SKM-1 treated with dmso at 0.1 percent for 144 hours (cell line): ENCODE measurements around the gene MEI1.
"Not testable (repeated sequence)": the region's sequence is repeated elsewhere in the genome, so short reads cannot be mapped to it uniquely, and the experiment has no call there.

Experiments used
- DNase-seq: peaks from one replicate; lab custom pipeline; 2025; ENCODE audit not compliant: unreplicated experiment; lab: John Stamatoyannopoulos, UW

MEI1 gene

DNA sequence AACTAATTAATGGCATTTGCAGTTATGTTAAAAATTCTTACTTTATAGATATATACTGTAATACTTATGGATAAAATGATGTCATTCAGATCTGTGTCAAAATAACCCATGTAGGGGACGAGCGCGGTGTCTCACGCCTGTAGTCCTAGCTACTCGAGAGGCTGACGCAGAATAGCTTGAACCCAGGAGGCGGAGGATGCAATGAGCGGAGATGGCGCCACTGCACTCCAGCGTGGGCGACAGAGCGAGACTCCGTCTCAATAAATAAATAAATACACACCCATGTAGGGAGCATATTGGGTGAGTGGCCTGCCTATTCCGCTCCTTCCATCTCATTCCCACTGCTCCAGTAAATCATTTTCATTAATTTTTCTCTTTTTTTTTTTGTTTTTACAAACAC is 17.7 kb upstream of the MEI1 start:
- no peak for DNase-seq

DNA sequence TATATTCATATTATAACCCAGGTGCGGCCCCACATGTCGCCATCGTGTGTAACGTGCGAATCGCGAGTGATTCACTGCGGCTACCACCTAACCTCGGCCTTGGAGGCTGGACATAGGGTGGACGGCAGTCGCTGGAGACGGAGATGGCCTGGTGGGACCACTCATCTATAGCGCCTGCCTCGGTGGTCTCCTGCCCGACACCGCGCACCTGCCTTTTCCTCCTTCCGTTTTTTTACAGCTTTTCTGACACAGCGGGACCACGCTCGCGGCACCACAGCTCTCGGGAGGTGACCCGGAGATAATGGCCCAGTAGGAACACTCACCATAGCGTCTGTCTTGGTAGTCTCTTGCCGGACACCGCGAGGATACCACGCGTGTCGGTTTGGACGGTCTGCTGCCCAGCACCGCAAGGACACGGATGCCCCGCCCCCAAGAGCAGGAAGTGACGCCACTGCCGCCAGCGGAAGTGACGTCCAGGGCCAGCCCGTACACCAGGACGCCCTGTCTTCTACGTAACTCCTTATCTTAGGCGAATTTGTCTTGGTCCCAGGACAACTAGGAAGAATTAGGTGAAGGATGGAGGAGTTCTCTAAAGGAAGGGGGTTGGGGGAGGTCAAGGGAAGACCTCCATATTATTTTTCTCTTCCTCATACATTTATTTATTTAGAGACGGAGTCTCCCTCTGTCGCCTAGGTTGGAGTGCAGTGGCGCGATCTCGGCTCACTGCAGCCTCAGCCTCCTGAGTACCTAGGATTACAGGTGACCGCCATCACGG is 17.1 kb upstream of the MEI1 start:
- peak; percentile 46 for DNase-seq

DNA sequence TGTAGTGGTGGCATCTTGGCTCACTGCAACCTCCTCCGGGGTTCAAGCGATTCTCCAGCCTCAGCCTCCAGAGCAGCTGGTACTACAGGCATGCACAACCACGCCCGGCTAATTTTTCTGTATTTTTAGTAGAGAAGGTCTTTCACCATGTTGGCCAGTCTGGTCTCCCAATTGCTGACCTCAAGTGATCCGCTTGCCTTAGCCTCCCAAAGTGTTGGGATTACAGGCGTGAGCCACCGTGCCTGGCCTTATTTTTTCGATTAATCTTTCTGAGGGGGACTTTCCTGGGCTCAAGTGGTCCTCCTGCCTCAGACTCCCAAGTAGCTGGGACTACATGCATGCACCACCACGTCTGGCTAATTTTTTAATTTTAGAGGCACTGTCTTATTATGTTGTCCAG is 16.3 kb upstream of the MEI1 start:
- DNase-seq, result no peak

DNA sequence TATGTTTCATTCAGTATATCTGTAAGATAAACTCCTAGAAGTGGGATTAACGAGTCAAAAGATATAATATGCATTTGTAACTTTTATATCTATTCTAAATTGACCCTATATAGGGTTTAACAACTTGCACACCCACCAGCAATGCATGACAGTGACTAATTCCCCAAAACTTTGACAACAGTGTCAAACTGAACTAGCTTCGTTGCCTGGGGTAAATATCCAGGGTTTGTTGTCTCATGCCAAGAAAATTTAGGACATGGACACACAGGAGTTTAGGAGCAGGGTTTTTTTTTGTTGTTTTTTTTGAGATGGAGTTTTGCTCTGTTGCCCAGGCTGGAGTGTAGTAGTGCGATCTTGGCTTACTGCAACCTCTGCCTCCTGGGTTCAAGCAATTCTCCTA is 15.7 kb upstream of the MEI1 start:
- DNase-seq, result no peak

DNA sequence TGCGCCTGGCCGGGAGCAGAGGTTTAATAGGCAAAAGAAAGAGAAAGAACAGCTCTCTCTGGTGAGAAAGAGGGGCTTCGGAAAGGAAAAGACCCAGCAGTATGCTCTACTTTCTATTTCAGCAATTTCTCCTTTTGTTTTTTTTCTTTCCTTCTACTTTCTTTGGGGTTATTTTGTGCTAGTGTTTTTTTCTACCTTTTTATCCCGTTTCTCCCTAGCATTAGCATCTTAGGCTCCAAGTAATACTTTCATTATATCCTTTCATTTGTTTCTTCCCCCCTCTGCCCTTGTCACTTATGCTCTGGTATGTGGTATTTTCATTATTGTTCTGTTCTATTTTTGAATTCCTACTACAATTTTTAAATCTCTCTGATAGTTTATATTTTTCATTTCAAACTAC is 15.1 kb upstream of the MEI1 start:
- DNase-seq, result no peak

DNA sequence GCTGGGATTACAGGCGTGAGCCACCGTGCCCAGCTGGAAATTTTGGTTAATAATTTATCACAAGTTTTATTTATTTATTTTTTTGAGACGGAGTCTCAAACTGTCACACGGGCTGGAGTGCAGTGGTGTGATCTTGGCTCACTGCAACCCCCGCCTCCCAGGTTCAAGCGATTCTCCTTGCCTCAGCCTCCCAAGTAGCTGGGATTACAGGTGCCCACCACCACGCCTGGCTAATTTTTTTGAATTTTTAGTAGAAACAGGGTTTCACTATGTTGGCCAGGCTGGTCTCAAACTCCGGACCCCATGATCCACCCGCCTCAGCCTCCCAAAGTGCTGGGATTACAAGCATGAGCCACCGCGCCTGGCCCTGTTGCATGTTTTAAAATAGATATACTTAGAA is 12.4 kb upstream of the MEI1 start:
- not testable (repeated sequence) for DNase-seq

DNA sequence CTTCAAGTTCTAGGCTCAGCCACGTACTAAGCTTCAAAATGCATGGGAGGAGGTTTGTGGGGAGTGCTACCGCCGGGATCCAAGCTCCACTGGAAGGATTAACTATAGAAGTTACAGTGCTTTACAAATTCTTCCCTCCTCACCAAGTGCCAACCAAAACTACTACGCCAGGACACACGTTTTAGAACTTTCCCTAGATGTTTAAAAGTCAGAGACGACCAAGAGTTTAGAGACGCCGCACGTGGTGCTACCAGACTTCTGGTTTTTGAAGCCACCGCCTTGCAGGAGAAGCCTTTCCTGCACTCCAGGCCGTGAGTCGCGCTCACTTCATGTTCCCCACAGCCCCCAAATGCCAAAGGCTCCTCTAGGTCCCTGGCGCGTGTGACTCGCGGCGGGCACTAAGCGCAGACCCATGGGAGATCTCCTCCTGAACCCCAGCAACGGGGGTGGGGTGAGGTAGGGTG is 11.4 kb upstream of the MEI1 start:
- DNase-seq, result no peak

DNA sequence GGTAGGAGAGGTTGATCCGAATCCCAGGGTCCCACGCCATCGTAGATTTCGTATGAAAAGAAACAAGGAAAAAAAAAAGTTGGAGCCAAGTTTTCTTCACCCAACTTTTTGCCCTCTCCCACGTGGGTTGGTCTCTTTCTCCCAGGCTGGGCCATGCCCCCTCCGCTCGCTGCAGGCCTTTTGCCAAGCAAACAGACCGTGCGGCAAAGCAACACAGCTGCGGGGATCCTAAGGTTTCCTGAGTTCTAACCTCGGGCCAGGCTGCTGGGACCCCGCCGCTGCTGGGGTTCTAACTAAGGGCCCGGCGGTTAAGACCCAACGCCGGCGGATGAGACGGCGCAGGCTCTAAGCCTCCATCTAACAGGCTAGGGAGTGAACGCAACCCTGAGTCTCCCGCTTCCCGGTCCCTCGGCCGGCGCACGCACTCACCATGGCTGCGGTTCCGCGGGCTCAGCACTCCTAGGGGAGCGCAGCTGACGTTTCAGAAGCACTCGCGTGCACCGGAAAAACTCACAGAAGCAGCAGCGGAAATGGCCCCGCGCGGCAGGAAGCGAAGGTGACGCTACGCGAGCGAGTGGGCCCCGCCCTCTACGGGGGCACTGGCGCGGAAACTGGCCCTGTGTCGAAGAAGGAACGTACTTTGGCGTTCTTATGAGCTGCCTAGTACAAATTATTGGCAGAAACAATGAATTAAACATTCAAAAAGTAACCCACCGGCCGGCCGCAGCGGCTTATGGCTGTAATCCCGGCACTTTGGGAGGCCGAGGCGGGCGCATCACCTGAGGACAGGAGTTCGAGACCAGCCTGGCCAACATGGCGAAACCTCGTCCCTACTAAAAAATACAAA is 10.7 kb upstream of the MEI1 start, which contains the start of gene SNU13:
Gene SNU13 (minus strand): TSS at position 503 of the 847 bp plus-strand sequence. CDS start 71 bp downstream, at position 432.
- DNase-seq, result peak; percentile 96

DNA sequence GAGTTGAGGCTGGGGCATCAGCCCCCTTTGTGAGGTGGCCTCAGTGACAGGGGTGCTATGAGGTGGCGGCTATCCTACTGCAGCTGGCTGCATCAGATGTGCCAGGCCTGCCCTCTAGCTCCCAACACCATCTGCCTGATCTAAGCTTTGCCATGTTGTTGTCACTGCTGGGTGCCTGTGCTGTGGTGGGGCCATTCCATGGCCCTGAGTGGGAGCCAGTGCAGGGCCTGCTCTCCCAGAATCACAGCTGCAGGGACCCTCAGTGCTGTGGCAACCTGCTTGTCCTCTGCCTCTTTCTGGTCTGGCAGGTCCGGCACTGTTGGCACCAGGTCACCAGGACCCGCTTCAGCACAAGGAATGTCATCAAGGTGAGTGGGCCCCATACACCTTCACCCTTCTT is 8.8 kb upstream of the MEI1 start:
- no peak for DNase-seq

DNA sequence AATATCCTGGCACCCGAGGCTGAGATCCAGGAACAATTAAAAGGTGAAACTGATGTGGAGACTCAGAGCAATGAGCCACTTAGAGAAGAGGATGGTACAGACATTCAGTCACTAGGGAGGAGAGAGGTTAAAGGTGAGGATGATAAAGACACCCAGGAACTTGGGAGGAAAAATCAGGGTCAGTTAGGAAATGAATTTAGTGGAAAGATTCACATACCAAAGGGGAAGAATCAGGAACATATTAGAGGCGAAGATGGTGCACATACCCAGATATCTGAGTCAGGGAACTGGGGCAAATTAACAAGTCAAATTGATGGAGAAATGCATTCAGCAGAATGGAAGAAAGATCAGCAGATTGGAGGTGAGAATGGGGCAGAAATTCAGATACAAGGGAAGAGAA is 4.1 kb upstream of the MEI1 start:
- DNase-seq, result no peak

DNA sequence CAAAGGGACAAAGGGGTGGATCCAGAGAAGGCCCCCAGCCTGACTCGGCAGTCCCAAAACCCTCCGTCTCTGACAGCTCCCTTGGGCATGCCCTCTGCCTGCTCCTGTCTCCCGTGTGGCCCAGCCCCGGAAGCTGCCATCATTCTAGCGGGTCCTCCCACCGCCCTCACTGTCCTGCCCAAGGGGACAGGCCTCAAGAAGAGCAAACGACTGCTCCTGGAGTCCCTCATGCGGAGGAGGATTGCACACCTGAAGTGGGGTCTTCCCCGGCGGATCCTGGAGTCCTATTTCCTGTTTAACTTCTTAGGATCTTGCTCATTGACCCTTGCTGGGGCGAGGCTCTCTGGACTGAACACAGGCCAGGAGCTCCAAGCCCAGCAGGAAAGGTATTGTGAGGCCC is 2.6 kb upstream of the MEI1 start:
- DNase-seq, result no peak

DNA sequence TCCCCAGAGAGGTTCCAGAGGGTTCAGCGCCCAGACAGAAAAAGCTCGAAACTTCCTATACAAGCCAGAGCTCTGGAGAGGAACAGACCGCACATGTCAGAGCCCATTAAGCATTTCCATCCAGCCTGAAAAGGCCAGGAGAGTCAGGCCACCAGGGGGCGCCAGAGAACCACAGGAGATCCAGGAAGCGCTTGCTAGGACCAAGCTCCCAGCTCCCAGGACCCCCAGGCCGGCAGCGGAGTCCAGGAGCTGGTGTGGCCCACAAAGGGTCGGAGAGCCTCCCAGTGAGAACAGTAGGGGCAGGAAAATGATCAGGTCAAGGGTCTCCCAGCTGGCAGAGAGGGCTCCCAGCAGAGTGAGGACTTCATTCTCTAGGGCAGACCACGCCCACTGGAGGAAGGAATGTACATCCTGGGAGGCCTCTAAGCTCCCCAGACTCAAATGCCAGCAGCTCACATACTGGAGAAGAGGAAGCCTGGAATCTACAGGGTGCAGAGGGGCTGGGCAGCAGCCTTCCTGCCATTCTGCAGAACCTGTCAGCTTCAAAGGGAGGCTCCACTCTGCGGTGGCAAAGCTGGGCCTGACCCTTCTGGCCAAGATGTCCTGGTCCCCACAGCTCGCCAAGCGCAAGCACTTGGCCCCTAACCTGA is 2.1 kb upstream of the MEI1 start:
- DNase-seq, result peak; percentile 82

DNA sequence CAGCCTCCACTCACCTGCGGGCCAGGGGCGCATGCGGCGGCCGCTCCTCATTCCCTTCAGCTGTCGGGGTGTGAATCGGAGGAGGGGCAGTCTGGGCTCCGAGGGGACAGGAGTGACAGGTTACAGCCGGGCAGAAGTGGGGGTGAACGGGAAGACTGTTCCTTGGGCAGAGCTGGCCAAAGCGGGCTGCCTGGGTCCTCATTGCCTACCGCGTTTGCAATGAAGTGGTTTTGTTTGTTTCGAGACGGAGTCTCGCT is 733 bp downstream of the MEI1 start:
- no peak for DNase-seq

DNA sequence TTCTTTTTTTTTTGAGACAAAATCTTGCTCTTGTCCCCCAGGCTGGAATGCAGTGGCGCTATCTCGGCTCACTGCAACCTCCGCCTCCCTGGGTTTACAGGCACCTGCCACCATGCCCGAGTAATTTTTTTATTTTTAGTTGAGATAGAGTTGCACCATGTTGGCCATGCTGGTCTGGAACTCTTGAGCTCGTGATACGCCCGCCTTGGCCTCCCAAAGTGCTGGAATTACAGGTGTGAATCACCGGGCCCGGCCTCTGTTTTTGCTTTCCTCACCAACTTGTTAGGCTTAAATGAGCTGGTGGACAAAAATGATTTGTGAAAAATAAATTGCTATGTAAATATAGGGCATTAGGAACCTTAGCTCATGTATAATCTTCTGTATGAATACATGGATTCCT is 3.5 kb downstream of the MEI1 start:
- DNase-seq, result no peak

DNA sequence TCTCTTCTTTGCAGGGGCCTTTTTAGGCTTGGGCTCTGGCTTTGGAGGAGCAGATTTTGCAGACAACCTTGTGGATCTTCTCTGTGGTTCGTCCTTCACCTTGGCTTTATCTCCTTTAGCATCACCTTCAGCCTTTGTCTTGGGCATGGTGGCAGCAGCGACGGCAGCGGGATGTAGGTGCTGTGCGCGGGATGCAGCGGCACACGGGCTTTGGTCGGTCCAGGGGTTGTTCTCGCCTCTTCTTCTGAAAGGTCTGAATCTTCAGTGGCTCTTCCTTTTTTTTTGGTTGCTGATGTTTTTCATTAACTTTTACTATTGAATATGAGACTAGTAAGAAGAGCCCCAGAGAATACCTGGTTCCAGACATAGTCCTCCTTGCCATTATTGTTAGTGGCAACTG is 10.0 kb downstream of the MEI1 start:
- DNase-seq, result no peak

DNA sequence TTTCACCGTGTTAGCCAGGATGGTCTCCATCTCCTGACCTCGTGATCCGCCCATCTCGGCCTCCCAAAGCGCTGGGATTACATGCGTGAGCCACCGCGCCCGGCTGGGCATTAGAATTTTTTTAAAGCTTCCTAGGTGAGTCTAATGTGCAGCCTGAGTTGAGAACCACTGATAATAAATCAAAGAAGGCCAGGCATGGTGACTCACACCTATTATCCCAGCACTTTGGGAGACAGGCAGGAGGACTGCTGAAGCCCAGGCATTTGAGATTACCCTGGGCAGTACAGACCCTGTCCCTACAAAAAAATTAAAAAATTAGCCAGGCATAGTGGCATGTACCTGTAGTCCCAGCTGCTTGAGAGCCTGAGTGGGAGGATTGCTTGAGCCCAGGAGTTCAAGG is 13.7 kb downstream of the MEI1 start:
- no peak for DNase-seq

DNA sequence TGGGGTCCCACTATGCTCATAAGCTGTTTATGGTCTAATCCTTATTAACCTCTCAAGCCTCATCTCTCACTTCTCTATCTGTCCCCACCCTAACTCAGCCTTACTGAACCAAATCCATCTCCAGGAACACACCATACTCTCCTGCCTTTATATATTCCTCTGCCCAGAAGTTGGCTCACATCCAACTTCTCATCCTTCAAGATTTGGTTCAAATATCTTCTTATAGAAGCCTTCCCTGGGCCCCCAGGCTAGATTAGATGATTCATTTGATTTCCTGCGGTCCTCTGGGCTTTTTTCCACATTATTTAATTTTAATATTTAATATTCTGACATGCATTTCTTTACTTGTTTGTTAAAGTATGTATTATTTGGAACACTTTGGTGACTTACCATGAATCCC is 23.2 kb downstream of the MEI1 start:
- no peak for DNase-seq

DNA sequence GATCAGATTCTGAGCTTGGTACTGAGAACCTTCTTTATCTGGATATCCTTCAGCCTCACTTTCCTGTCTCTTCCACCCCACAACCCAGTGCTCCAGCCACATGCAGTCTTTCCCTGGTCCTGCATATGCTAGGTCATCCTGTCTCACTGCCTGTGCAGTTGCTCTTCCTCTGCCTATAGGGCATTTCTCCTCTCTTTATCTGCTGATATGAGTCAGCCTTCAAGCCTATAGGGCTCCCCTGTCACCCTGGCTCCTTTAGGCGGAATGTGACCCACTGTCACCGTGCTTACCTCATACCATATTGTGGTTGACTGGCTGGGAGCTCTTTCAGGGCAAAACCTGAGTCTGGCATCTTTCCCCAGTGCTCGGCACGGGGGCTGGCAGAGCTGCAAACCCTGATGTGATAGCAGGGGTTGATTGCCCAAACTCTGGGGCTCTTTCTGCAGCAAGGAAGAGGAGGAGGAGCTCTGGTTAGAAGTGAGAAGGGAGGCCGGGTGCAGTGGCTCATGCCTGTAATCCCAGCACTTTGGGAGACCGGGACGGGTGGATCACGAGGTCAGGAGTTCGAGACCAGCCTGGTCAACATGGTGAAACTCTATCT is 26.3 kb downstream of the MEI1 start:
- peak; percentile 10 for DNase-seq

DNA sequence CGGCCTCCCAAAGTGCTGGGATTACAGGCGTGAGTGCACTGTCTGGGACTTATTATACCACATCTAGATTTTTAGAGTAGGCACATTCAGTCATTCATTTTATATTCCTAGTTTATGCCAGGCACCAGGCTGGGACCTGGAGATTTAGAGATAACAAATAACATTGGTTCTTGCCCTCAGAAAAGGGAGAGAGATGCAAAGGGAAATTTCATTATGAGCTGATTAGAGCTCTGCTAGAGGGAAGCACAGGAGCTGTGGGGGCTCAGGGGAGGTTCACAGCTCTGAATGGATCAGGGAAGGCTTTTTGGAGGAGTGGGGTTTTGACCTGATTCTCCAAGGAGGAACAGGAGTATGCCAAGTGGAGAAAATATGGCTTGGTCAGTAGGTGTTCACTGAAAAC is 32.3 kb downstream of the MEI1 start:
- DNase-seq, result no peak

DNA sequence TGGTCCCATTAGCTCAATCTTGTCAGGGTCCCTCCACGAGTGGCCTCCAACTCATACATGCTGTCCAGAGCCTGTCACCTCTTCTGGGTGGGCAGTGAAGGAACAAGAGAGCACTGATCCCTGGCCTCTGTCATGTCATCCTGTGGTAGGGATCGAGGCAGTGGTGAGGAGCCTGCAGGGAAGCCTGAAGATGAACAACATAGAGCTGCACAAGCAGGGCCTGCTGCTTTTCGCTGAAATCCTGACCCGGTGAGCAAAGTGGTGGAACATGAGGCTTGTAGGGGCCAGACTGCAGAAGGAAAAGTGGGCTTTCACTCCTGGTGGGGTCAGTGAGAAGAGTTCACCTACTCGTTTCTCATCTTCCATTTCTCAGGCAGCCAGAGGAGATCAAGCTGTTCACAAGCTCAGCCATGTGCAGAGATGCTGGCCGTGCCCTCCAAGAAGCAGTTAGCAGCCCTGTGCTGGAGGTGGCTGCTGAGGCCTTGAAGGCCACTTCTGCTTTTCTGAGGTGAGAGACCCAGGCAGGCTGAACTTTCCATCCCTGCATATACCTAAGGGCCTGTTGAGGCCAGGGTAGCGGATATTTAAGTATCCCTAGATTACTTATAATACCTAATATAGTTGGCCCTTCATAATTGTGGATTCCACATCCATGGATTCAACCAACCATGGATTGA is 32.9 kb downstream of the MEI1 start:
- DNase-seq, result peak; percentile 48

DNA sequence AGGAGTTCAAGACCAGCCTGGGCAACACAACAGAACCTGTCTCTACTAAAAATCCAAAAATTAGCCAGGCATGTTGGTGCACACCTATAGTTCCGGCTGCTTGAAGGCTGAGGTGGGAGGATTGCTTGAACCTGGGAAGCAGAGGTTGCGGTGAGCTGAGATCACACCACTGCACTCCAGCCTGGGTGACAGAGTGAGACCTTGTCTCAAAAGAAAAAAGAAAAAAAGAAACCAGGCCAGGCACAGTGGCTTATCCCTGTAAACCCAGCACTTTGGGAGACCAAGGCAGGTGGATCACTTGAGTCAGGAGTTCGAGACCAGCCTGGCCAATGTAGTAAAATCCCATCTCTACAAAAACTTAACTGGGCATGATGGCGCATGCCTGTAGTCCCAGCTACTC is 33.9 kb downstream of the MEI1 start:
- not testable (repeated sequence) for DNase-seq
